GM23248 (cell line): ENCODE data around the gene TSPAN14.

Experiments used
- EZH2 ChIP-seq: fragments of 200-600 bp; sonication (generic); IDR thresholded peaks from 2 replicates; pipeline ENCODE4 v1.6.1; 2018; ENCODE audit warnings: antibody characterized with exemption, mild to moderate bottlenecking; ENCODE audit not compliant: insufficient read depth, poor library complexity, severe bottlenecking
- EZH2phosphoT487 ChIP-seq: fragments of 200-600 bp; sonication (generic); IDR thresholded peaks from 2 replicates; pipeline ENCODE4 v1.6.1; 2018; ENCODE audit warnings: antibody characterized with exemption, moderate library complexity, mild to moderate bottlenecking, low read depth; ENCODE audit not compliant: insufficient read depth

GRCh38 chr10:80433134-80433533 lies 21.0 kb upstream of the TSPAN14 start:
- no peak for TF ChIP-seq EZH2
- no peak for TF ChIP-seq EZH2phosphoT487
